Measurements from ENCODE around the gene SORL1-AS1.

SORL1-AS1 gene

DNA sequence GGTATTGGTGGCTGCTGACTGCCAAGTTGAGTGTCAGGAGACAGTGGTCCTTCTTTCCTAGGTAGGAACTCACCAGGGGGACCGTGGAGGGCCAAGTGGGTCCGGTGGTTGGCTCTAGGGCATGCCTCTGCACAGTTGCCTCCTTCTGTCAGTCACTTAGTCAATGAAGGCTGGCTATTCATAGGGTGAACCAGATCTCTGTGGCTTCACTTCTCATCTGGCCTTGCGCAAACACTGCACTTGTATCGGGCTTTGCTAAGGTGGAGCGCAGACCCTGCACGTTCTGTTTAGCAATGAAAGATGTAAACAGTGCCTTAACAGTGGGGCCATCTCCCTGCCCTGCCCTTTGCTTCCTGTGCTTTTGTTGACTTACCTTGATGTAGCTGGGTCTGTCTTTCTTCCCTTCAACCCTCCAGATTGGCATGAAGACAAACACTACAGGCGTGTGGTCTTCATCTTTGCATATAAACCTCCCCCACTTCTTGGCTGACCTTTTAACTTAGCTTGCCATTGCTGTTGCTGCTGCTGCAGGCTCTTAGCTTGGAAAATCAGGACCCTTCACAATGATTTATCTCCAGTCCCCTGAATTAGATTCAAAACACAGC, 6.7 kb upstream of the SORL1-AS1 start:
- Histone ChIP-seq H3K27ac (no peak overlapping the region), H3F3A (ENCODE audit: low read depth) (peaks cover 5% of the 10 kb centered on the region), H2AFZ (replicated peaks) (no peak overlapping the region), H3K4me2 (no peak overlapping the region), H4K20me1 (ENCODE audit: low read depth) (peaks cover 55% of the 10 kb centered on the region), H3K4me3 (no peak overlapping the region), H3K36me3 (no peaks in the 10 kb centered on the region), H3K9me3 (ENCODE audit: low read depth) (no peaks in the 10 kb centered on the region), H3K4me1 (peaks cover 25% of the 10 kb centered on the region), H3K9ac (no peak overlapping the region), H3K27me3 (no peaks in the 10 kb centered on the region), H3K79me2 (ENCODE audit: low read depth) (peaks cover 100% of the 10 kb centered on the region)
- no peak overlapping the region for H3K4me3 Mint-ChIP-seq
- DNase-seq (ENCODE audit: low spot score): no peak
- H3K27ac Mint-ChIP-seq: no peak overlapping the region
- H3K4me1 Mint-ChIP-seq: peaks cover 9% of the 10 kb centered on the region
- H3K36me3 Mint-ChIP-seq: no peaks in the 10 kb centered on the region
- no peak for TF ChIP-seq EZH2 (IDR thresholded peaks at IDR 0.05)
- no peak for TF ChIP-seq EZH2phosphoT487 (IDR thresholded peaks at IDR 0.05)
- TF ChIP-seq, protein P1, sequence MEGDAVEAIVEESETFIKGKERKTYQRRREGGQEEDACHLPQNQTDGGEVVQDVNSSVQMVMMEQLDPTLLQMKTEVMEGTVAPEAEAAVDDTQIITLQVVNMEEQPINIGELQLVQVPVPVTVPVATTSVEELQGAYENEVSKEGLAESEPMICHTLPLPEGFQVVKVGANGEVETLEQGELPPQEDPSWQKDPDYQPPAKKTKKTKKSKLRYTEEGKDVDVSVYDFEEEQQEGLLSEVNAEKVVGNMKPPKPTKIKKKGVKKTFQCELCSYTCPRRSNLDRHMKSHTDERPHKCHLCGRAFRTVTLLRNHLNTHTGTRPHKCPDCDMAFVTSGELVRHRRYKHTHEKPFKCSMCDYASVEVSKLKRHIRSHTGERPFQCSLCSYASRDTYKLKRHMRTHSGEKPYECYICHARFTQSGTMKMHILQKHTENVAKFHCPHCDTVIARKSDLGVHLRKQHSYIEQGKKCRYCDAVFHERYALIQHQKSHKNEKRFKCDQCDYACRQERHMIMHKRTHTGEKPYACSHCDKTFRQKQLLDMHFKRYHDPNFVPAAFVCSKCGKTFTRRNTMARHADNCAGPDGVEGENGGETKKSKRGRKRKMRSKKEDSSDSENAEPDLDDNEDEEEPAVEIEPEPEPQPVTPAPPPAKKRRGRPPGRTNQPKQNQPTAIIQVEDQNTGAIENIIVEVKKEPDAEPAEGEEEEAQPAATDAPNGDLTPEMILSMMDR (IDR thresholded peaks at IDR 0.05): no peak
- no peaks in the 10 kb centered on the region for H3K9me3 Mint-ChIP-seq
- H3K27me3 Mint-ChIP-seq (ENCODE audit: insufficient read depth, low read depth): peaks cover 1% of the 10 kb centered on the region

DNA sequence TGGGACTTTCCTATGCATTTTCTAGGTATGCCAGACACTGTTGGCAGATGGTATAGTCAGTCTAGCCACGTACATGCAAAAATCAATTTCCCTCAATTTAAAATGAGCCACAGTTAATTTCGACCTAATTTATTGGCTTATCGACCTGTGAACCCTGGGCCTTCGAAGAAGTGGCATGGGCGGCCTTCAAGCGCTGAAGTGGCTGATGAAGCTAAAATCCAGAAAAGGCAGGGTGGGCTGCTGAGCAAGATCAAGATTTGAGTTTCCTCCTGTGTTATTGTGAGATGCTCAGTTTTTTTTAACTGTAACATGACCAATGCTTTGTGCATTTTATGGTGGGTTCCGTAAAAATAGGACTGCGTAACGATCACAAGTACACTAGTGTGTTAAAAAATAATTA, 5.8 kb upstream of the SORL1-AS1 start:
- peak overlapping the region; percentile 35 for H3K4me2 ChIP-seq
- Mint-ChIP-seq H3K36me3 (no peaks in the 10 kb centered on the region), H3K4me1 (peaks cover 16% of the 10 kb centered on the region), H3K27me3 (ENCODE audit: insufficient read depth, low read depth) (peaks cover 7% of the 10 kb centered on the region), H3K27ac (no peak overlapping the region), H3K4me3 (no peak overlapping the region), H3K9me3 (no peaks in the 10 kb centered on the region)
- H4K20me1 ChIP-seq (ENCODE audit: low read depth): peaks cover 46% of the 10 kb centered on the region
- no peak overlapping the region for H3K4me3 ChIP-seq
- no peak for TF ChIP-seq EZH2 (IDR thresholded peaks at IDR 0.05)
- TF ChIP-seq EZH2phosphoT487 (IDR thresholded peaks at IDR 0.05): no peak
- TF ChIP-seq, protein P1 (IDR thresholded peaks at IDR 0.05): no peak
- no peak for DNase-seq (ENCODE audit: low spot score)
- H2AFZ ChIP-seq (replicated peaks): no peak overlapping the region
- H3K9ac ChIP-seq: no peak overlapping the region
- no peaks in the 10 kb centered on the region for H3K36me3 ChIP-seq
- peaks cover 5% of the 10 kb centered on the region for H3F3A ChIP-seq (ENCODE audit: low read depth)
- H3K27ac ChIP-seq: no peak overlapping the region
- peaks cover 32% of the 10 kb centered on the region for H3K4me1 ChIP-seq
- peaks cover 100% of the 10 kb centered on the region for H3K79me2 ChIP-seq (ENCODE audit: low read depth)
- H3K27me3 ChIP-seq: no peaks in the 10 kb centered on the region
- H3K9me3 ChIP-seq (ENCODE audit: low read depth): no peaks in the 10 kb centered on the region

DNA sequence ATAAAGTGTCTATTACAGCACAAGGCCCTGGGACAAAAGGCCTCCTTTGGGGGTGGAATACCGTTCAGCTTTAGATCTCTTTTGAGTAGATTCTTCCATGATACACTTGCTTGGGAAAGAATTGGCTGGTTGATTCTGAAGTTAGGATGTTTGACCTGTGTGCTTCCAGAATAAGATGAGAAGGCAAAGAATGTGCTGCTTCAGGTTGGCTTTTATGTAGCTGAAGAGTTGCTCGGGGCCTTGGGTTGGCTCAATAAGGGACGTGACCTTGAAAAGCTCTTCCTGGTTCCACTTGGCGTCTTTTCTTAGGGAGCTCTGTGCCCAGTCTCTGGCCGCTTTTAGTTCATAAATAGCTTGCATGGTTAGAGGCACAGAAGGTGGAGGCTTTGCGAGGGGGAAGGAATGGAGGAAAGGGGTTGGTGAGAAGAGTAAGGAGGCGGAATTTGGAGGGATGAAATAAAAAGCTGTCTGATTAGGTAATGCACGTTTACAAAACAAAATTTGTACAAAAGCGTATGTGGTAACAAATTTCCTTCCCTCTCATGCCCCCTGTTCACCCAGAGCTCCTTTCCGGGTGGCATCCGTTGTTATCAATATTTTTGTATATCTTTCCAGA, 4.2 kb upstream of the SORL1-AS1 start:
- Histone ChIP-seq H3F3A (ENCODE audit: low read depth) (peaks cover 5% of the 10 kb centered on the region), H3K36me3 (no peaks in the 10 kb centered on the region), H3K9me3 (ENCODE audit: low read depth) (no peaks in the 10 kb centered on the region), H3K4me1 (peaks cover 40% of the 10 kb centered on the region), H3K4me3 (no peak overlapping the region), H3K27me3 (no peaks in the 10 kb centered on the region), H3K79me2 (ENCODE audit: low read depth) (peaks cover 97% of the 10 kb centered on the region), H4K20me1 (ENCODE audit: low read depth) (peaks cover 33% of the 10 kb centered on the region), H3K9ac (no peak overlapping the region), H2AFZ (replicated peaks) (no peak overlapping the region), H3K27ac (no peak overlapping the region), H3K4me2 (no peak overlapping the region)
- H3K9me3 Mint-ChIP-seq: no peaks in the 10 kb centered on the region
- H3K4me1 Mint-ChIP-seq: peaks cover 25% of the 10 kb centered on the region
- no peaks in the 10 kb centered on the region for H3K36me3 Mint-ChIP-seq
- DNase-seq (ENCODE audit: low spot score): no peak
- TF ChIP-seq, protein P1 (IDR thresholded peaks at IDR 0.05): no peak
- TF ChIP-seq EZH2phosphoT487 (IDR thresholded peaks at IDR 0.05) (no peak), EZH2 (IDR thresholded peaks at IDR 0.05) (no peak)
- no peak overlapping the region for H3K27ac Mint-ChIP-seq
- peaks cover 10% of the 10 kb centered on the region for H3K27me3 Mint-ChIP-seq (ENCODE audit: insufficient read depth, low read depth)
- no peak overlapping the region for H3K4me3 Mint-ChIP-seq
